Progenitor cell of endocrine pancreas (in vitro differentiated cells): ENCODE results near the gene ANKRD23. TPM values are rescaled to one million over a fixed set of nuclear protein-coding genes. Genes with fewer than 3 reads are reported as not detected.
"Not testable (repeated sequence)": the region's sequence is repeated elsewhere in the genome, so short reads cannot be mapped to it uniquely, and the experiment has no call there.

Experiments used
- DNase-seq: peaks from one replicate; pipeline ENCODE4 v3.0.0; 2021; ENCODE audit warnings: low spot score; ENCODE audit not compliant: unreplicated experiment
- H3K27ac Mint-ChIP-seq: 2 replicates; pipeline ENCODE4 v1.8.0; 2021; ENCODE audit warnings: mild to moderate bottlenecking, moderate library complexity, mixed read lengths
- H3K27me3 Mint-ChIP-seq: 2 replicates; pipeline ENCODE4 v1.8.0; 2021; ENCODE audit warnings: mixed read lengths
- H3K36me3 Mint-ChIP-seq: 2 replicates; pipeline ENCODE4 v1.8.0; 2022; ENCODE audit warnings: mixed read lengths; ENCODE audit not compliant: insufficient read depth
- H3K4me1 Mint-ChIP-seq: 2 replicates; pipeline ENCODE4 v1.8.0; 2021; ENCODE audit warnings: low read depth, mixed read lengths
- H3K4me3 Mint-ChIP-seq: 2 replicates; pipeline ENCODE4 v1.8.0; 2021; ENCODE audit warnings: low read depth, mild to moderate bottlenecking, moderate library complexity, mixed read lengths
- H3K9me3 Mint-ChIP-seq: 2 replicates; pipeline ENCODE4 v1.8.0; 2021; ENCODE audit warnings: low read depth, mixed read lengths
- CTCF ChIP-seq: fragments of 200-600 bp; sonication (generic); IDR thresholded peaks from one replicate; pipeline ENCODE4 v1.5.0; 2021; ENCODE audit warnings: antibody characterized with exemption, mild to moderate bottlenecking; ENCODE audit not compliant: unreplicated experiment
- total RNA-seq: library from RNA; stranded (reverse); gene quantifications from 2 replicates; pipeline ENCODE4 v1.2.1, GENCODE V29; 2021

Gene ANKRD23
- total RNA-seq, 1 donor from 2014 or later = 8.3 TPM

GRCh38 chr2:96865654-96866053, 21.8 kb upstream of the ANKRD23 start:
- Mint-ChIP-seq H3K27me3 (no peaks in the 10 kb centered on the region), H3K36me3 (peaks cover 13% of the 10 kb centered on the region), H3K4me1 (peaks cover 14% of the 10 kb centered on the region), H3K4me3 (peak overlapping the region; percentile 37), H3K9me3 (no peaks in the 10 kb centered on the region), H3K27ac (peak overlapping the region; percentile 59)
- no peak for TF ChIP-seq CTCF
- DNase-seq = no peak

- no peaks in the 10 kb centered on the region for H3K27me3 Mint-ChIP-seq
- peaks cover 18% of the 10 kb centered on the region for H3K36me3 Mint-ChIP-seq
- no peak overlapping the region for H3K27ac Mint-ChIP-seq
- TF ChIP-seq CTCF = no peak
- DNase-seq = no peak
- peaks cover 12% of the 10 kb centered on the region for H3K4me1 Mint-ChIP-seq
- no peaks in the 10 kb centered on the region for H3K9me3 Mint-ChIP-seq
- no peak overlapping the region for H3K4me3 Mint-ChIP-seq
Observed at GRCh38 chr2:96864343-96865091, 20.7 kb upstream of the ANKRD23 start.

DNA sequence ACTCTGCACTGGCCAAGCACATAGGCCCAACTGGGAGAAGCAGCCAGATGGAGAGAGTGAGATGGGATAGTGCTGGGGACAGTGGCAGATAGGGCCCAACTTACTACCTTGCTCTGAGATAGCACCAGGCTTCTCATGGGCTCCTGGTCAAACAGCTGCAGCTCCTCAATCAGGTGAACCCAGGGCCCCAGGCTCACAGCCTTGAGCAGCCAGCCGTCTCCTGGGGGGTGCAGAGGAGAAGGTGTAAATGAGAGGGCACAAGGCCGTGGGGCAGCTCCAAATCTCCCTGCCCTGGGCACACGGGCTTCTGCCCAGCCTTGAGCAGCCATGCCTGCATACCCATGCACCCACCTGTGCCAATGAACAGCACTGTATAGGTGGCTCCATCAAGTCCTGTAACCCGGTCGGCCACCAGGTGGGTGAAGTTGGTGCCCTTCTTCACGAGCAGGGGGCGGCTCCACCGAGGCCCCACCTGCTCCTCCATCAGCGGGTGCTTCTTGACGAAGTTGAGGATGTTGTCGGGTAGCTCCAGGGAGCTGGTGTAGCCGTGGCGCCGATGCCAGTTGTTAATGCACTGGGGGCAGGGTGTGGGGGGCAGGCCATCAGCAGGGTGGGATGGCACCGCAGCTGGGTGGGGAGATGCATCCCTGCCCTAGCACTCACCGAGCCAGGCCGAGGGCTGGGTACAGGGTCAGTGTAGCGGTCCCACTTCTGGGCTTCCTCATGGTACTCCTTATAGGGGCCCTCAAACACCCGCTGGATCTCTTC, 19.9 kb upstream of the ANKRD23 start:
- no peak for DNase-seq
- H3K36me3 Mint-ChIP-seq = peaks cover 18% of the 10 kb centered on the region
- peaks cover 18% of the 10 kb centered on the region for H3K4me1 Mint-ChIP-seq
- no peak overlapping the region for H3K4me3 Mint-ChIP-seq
- no peak for TF ChIP-seq CTCF
- no peaks in the 10 kb centered on the region for H3K9me3 Mint-ChIP-seq
- no peaks in the 10 kb centered on the region for H3K27me3 Mint-ChIP-seq
- H3K27ac Mint-ChIP-seq = no peak overlapping the region

- H3K9me3 Mint-ChIP-seq, H3K4me3 Mint-ChIP-seq, H3K27me3 Mint-ChIP-seq, DNase-seq, H3K27ac Mint-ChIP-seq: not testable (repeated sequence)
- peaks cover 18% of the 10 kb centered on the region for H3K36me3 Mint-ChIP-seq
- H3K4me1 Mint-ChIP-seq = peaks cover 19% of the 10 kb centered on the region
Observed at GRCh38 chr2:96863056-96863455, 19.2 kb upstream of the ANKRD23 start.

DNA sequence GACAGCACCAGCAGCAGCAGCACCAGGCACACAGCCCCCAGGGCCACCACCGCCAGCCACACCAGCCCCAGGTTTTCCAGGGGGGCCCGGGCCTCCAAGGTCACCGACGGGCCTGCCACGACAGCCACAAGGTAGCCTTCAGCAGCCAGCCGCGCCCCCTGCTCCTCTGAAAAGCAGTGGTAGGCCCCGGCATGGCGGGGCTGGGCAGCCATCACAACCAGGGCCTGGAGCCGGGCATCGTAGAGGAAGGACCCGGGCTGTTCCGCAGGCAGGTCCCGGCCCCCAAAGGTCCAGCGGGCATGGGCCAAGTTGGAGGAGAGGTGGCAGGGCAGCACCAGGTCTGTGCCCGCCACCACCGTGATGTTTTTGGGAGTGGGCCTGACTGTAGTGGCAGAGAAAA, 17.3 kb upstream of the ANKRD23 start:
- Mint-ChIP-seq H3K4me3 (no peak overlapping the region), H3K9me3 (no peaks in the 10 kb centered on the region), H3K4me1 (peaks cover 18% of the 10 kb centered on the region), H3K27me3 (no peaks in the 10 kb centered on the region), H3K27ac (no peak overlapping the region), H3K36me3 (peaks cover 14% of the 10 kb centered on the region)
- no peak for DNase-seq
- TF ChIP-seq CTCF = no peak
